HG02610 (cell line): ENCODE results near the gene VASH2.
"Not testable (repeated sequence)": the region's sequence is repeated elsewhere in the genome, so short reads cannot be mapped to it uniquely, and the experiment has no call there.

ENCODE experiments used
- ATAC-seq: cut with Tn5 transposase; IDR thresholded peaks from one replicate; pipeline ENCODE4 v1.9.1; 2021; ENCODE audit warnings: mild to moderate bottlenecking, moderate library complexity; ENCODE audit not compliant: unreplicated experiment

Gene VASH2

DNA sequence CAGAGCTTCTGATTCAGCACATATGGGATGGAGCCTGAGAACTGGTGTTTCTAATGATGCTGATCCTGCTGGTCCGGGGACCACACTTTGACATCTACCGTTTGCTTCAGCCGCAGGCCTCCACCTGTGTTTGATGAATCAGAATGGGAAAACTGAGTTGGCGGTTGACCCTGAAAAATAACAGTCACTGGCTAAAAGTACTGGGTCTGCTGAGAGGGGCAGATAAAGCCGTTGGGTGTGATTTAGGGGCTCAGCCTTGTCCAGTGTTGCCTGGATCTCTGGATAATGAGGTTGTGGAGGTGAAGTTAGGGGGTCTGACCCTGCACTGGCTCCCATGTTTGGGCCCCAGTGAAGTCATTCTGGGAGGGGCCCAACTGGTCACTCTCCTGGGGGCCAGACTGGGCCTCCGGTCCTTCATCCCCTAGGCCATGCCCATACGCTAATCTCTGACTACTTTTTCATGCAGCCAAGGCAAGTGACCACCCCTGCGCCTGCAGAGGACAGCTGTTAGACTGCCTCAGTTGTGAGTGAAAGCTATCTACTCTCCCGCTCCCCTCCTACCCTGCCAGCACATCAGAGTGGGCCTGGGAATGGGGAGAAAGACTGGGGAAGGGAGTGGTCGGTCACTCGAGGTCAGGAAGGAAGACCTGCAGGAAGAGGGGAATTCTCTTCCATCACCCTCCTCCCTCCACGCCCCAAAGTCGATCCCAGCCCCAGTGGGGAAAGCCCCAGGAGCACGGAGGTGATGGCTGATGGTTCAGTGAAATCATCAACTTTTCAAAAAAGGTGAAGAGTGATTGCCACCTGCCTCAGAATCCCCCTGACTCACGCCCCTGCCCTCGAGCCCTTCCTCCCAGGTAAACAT lies 27.7 kb downstream of the VASH2 start:
- ATAC-seq = no peak

DNA sequence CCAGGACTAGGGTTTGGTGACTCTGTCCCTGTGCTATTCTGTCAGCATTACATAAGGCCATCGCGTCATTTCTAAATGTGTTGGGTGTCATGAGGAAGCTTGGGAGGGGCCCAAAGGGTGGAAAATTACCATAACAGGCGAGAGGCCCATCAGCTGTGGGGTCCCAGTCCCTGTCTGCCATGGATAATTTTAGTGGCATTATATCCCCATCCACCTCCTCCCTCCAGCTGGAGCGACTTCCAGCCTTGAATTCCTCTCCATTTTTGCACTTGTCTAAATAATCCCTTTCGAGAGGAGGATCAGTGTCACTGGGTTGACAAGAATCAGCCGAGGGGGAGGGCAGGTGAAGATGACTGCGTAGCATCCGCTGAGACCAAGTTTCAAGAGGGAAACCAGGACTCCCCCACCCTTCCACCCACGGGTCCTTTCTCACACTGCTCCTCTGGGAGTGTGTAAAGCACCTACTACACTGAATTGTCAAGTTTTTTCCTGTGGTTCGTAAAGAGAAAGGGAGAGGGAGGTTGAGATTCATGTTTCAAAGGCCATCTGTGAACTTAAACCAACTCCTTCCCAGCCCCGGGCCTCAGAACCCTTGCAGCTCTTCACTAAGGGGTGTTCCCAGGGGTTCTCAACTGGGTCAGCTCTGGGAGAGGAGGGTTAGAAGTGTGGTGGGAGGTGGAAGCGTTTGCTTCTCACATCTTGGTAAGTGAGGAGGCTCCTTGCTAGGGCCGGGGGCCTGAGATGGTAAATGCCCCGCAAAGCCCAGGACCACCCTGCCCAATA lies 29.2 kb downstream of the VASH2 start:
- ATAC-seq = peak; percentile 52

DNA sequence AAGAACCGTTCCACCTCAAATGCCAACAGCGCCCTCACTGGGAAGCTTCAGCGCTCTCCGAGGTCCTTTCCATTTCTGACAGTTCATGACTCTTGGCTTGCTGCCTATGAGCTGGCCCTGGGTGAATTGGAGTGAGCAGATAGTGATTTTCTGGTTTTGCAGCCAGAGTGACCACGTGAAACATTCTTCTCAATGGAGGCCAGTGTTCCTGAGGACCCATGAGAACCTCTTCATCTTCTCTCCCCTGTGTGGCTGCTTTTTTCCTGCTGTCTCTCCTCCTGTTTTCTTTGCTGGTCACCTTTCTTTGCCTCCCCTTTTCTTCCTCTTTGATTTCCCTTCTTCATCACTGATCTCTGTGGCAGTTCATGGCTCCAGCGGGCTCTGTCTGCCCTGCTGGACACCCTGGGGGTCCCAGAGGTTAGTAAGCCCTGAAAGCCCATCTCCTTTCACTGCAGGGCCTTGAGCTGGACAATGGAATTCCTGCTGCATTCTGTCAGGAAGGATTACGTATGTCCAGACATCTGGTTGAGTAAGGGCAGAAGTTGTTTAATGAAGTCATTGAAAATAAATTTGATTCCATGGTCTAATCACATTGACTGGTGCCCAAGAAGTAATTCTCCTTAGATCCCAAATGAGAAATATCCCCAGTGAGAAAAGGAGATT lies 29.9 kb downstream of the VASH2 start:
- no peak for ATAC-seq

DNA sequence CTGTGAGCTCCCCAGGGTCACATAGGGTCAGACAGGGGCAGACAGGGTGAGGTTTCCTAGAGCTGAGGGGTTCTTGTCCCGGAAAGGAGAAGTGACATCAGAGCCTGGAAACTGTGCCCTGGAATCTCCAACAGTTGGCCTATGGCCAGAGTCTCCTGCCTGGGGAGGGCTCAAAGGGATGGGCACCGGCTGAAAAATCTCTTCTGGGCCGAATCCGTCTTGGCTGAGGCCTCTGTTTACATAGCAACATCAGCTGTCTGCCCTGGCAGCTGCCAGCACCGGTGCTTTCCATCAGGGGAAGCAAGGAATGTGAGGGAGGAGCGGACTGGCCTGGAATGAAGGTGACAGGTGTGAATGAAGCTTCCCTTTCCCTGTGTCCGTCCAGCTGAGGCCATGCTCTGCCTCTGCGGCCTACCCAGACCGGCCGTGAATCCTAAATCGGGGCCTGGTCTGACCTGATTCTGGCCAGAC lies 30.7 kb downstream of the VASH2 start:
- no peak for ATAC-seq

DNA sequence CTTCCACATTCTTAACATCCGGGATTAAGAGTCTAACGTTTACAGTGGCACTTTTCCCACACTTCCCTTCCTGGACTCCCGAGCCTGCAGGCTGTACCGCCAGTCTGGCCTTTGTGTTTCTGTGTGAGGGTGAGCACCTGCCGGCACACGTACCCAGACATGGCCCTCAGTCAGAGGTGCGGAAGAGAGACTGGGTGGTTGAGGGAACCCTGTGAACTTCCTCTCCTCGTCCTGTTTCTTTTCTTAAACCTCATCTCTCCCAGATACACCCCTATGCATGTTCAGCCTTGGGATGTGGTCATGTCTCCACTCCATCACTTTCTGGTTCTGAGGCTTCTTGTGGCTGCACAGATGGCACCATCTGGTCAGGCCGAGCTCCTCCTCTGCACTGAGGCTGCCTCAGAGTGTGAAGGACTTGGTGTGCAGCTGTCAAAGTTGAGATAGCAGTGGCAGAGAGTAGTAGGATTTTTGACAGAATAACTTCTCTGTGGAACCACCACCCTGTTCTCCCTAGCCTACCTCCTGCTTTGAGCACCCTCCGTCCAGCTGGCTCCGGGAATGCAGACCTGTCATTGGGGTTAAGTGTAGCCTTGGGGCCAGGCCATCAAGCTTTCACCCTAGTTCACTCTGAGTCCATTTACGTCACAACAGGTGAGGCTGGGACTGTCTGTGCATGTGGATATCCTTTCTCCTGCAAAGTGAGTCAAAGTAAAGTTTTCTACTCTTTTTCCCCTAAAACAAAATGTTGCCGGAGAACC lies 31.4 kb downstream of the VASH2 start:
- peak; percentile 72 for ATAC-seq

DNA sequence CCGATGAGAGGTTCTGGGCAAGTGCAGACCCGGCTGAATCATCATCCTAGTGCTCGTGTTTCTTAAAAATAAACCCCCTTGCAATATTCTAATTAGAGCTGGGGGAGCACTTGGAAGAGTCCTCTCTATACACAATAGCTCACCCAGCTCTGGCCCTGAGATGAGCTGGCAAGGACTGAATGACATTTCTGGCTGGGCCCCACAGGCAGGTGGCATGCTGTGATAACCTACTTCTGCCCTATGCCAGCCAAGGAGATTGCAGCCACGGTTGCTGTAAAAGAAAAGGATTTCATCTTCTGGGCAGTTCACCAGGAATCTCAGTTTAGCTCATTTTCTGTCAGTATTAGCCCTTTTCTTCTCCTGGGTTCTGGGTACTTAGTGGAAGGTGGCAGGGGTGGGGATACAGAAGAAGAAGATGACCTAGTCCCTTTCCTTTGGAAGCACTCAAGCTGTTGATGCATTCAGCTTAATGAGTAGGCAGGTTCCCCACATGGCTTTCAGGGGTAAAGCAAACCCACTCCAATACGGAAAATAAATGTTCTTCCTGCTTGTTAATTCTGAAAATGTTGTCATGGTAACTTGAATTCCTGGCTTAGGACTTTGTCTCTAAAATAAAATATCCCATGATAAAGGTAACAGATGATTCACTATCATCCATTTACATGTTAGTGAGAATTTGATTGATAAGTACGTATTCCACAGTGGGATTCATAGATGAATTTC lies 32.2 kb downstream of the VASH2 start:
- ATAC-seq = no peak

DNA sequence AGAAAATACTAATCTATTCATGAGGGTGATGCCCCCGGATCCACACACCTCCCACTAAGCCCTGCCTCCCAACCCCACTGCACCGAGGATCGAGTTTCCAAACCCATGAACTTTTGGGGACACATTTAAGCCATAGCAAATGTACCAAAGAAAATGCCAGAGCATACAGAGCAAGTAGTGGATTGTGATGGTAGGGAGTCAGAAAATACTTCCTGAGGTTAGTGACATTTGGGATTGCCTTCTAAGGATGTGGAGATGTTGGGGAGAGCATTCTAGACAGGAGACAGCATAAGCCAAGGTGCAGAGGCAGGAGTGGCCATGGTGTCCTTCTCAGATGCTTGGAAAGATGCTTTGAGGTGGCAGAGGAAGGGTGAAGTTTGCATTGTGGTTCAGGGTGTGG lies 33.1 kb downstream of the VASH2 start:
- no peak for ATAC-seq

DNA sequence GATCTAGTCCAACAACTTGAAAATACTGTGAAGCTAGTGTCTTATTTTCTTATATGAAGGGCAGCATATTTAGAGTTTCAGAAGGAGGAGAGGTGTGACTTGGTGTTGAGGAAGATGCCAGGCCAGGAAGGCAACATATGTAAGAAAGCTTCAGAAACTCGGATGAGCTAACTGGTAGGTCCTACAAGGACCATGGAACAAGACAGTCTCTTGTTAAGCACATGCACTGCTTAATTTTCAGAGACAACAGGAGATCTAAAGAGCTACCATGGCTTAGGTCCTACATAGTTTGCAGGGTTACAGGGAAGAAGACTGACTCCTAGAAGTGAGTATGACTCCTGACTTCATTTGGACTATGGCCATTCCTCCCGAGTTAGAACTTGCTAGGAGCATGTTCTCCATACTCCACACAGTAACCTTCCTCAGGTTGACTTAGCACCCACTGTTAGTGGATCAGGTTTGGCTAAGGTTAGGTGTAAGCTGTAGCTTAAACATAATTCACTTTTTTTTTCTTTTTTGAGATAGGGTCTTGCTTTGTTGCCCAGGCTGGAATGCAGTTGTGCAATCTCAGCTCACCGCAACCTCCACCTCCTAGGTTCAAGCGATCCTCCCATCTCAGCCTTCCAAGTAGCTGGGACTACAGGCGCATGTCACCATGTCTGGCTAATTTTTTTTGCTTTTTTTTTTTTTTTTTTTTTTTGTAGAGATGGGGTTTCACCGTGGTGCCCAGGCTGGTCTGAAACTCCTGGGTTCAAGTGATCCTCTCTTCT lies 34.4 kb downstream of the VASH2 start:
- no peak for ATAC-seq

DNA sequence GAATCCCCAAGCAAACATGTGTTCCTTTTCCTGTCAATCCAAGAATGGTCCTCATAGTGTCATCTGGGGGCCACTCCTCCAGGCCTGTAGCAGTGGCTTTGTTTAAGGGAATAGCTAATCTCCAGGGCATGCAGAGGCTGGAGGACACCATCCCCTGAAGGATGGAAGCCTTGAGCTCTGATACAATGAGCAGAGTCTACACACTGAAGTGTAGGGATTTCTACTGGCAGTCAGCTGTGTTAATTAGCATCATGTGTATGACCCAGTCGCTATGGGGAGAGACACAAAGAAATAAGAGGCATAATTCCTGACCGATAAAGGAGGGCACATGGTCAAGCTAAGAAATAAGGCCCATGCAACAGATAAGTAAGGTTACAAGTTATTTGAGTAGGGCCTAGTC lies 36.2 kb downstream of the VASH2 start:
- no peak for ATAC-seq

DNA sequence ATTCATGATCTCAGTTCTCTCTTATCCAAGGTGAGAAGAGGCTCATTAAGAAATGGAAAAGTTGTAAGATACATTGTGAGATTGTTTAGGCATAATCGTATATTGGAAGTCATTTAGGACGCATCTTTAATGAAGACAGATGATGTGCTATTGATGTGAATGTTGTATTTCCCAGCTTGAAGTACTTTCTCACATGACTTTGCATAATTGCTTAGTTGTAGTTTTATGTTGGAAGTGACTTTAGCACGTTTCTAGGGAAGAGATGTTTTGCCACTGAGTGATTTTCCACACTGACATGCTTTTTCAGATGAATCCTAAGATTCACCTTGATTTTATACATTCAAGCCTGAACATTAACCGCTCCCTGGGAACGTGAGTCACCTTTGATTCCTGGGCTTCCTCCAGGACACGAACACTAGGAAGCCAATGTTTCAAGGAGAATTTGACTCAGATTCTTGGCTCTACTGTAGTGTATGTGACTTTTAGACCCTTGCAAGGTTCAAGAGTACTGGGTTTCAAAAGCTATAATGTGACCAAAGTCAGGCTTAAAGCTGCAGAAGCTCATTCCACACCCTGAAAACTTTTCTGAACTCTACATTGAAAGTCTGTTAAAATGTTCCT lies 37.5 kb downstream of the VASH2 start:
- no peak for ATAC-seq

DNA sequence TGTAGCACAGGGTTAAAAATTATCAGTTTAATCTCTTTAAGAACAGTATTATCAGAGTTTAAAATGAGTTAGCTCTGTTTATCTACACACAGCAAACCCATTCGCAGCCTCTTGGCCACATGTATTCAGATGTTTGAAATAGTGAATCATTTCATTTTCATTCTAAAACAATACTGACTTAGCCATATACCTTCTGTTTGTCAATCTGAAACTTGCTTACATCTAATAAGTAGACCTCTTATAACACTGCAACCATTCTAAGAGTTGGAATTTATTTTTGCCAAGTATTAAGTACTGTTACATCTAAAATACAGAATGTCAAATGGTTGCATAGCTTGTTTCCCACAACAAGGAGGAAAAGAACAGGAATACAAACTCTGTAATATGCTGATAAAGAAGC lies 39.9 kb downstream of the VASH2 start:
- ATAC-seq = no peak

DNA sequence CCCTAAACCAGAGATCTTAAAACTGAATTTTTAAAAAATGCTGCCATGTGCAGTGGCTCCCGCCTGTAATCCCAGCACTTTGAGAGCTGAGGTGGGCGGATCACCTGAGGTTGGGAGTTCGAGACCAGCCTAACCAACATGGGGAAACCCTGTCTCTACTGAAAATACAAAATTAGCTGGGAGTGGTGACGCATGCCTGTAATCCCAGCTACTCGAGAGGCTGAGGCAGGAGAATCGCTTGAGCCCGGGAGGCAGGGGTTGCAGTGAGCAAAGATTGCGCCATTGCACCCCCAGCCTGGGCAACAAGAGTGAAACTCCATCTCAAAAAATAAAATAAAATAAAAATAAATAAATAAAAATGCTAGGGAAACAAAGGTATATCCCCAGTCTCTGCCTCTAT lies 43.6 kb downstream of the VASH2 start:
- ATAC-seq = not testable (repeated sequence)

DNA sequence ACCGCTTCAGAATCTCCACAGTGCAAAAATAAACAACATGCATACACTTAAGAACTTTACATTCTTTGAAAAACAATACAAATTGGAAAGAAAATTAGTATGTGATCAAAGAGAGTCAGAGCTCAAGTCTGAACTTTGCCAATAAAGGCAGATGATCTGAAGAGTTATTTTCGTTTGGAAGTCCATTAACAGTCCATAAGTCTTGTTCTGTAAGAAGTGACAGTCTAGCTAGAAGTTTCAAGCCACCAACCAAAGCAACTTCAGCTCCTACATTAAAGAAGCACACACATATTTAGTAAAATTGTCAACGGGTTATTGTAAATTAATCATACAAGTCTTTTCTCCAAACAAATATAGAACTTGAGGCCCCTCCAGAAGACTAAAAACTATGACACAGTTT lies 44.6 kb downstream of the VASH2 start:
- no peak for ATAC-seq

DNA sequence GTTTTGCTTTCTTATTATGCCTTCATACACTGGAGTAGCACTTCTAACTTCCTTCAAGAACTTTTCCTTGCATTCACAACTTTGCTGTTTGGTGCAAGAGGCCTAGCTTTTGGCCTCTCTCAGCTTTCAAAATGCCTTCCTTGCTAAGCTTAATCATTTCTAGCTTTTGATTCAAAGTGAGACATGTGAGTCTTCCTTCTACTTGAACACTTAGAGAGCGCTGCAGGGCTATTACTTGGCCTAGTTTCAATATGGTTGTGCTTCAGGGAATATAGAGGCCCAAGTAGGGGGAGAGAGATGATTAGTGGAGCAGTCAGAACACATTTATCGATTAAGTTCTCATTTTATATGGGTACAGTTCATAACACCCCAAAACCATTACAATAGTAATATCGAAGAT lies 52.9 kb downstream of the VASH2 start:
- ATAC-seq = peak; percentile 93

DNA sequence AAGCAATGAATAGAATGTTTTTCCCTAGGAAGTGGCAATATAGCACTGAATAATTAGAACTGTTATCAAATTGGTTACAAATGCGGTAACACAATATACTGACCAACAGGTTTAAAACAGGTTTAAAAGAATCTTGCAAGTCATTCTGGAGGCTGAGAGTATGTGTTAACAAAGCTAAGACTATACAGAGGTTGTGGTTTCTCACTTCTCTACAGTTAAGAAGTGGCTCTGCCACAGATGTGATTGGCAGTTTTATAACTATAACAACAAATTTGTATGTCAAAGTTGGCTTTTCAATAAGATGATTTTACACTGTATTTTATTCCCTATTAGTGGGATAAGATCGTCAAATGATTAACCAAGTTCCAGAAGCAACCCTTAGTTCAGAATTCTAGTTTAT lies 58.2 kb downstream of the VASH2 start:
- peak; percentile 73 for ATAC-seq

DNA sequence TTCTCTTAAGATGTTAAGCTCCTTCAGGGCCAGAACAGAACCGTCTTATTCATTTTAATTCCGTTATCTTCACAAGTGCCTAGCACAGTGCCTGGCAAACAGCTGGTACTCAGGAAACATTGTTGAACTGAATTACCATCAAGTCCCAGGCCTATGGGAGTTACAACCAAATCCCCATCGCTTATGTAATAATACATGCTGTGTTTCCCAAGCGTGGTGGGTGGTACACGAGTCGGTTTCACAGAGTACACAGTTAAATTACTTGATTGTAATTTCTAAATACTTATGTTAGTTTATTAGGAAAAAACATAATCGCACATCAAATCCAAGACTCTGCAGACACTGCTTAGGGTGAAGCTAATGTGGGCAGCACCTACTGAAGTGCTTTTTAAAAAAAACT lies 64.3 kb downstream of the VASH2 start:
- no peak for ATAC-seq

DNA sequence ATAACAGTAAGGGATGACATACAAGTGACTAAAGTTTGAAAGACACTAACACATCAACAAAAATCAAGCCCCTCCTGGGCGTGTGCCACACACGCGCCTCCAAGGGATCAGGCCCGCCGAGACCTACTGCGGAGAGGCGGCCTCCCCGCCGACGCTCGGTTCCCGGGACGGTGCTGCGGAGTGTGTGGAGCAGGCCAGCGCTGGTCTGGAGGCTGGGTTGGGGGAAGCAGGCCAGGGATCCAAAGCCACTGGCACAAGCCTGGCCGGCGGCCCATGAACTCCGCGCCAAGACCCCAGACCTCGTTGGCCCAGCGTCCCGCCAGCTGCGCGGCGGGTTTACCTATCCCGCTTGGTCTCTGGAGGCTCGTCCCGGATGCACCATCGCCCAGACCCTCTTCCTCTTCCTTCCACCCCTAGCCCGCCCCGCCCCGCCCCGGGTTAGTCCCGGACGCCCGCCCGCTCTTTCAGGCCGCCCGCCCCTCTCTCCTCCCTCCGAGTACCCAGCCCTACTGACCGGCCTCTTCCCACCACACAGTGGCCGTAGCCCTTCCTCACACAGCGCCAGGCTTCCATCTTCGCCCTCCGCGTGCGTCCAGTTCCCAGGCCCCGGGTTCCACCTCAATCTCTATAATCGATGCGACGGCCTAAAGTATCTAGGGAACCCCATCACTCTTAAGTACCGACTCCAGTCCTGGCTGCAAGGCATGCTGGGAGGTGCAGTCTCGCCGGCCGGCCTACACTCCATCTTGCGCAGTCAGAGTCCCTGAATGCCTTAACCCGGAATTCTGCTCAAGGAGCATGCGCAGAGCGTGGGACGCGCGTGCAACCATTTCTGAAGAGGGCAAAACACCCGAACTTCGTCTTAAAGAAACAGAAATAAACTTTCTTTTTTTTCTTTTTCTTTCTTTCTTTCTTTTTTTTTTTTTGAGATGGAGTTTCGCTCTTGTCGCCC lies 65.0 kb downstream of the VASH2 start, which contains the start of gene ANGEL2:
Gene ANGEL2 (minus strand): TSS at position 769 of the 952 bp plus-strand sequence. CDS start 196 bp downstream, at position 573.
- ATAC-seq = peak; percentile 95
